WTC11 (cell line): ENCODE measurements around the gene KCNG1.

Experiments
- CTCF ChIP-seq: fragments of 200-600 bp; IDR thresholded peaks from 2 replicates; pipeline ENCODE4 v1.8.0; 2022; ENCODE audit warnings: antibody characterized with exemption
- ESRRA ChIP-seq: sonication (generic); formaldehyde crosslinking; IDR thresholded peaks from 2 replicates; pipeline ENCODE4 v1.8.1; 2022; ENCODE audit warnings: mild to moderate bottlenecking, missing genetic modification reagents, borderline replicate concordance
- FOXJ3 ChIP-seq: sonication (generic); formaldehyde crosslinking; IDR thresholded peaks from 2 replicates; pipeline ENCODE4 v1.9.0; 2021; ENCODE audit warnings: missing genetic modification reagents, mild to moderate bottlenecking, borderline replicate concordance
- ZNF121 ChIP-seq: sonication (generic); formaldehyde crosslinking; IDR thresholded peaks from 2 replicates; pipeline ENCODE4 v1.8.0; 2023; ENCODE audit warnings: missing genetic modification reagents
- ZNF263 ChIP-seq: sonication (generic); formaldehyde crosslinking; IDR thresholded peaks from 2 replicates; pipeline ENCODE4 v1.8.1; 2022; ENCODE audit warnings: low read depth, mild to moderate bottlenecking, moderate library complexity, missing genetic modification reagents
- TF ChIP-seq, protein P1 (sequence below): sonication (generic); formaldehyde crosslinking; conservative IDR thresholded peaks from 2 replicates; pipeline ENCODE4 v1.8.1; 2022; ENCODE audit warnings: mild to moderate bottlenecking, missing genetic modification reagents
- TF ChIP-seq, protein P2 (sequence below): sonication (generic); formaldehyde crosslinking; IDR thresholded peaks from 2 replicates; pipeline ENCODE4 v1.8.0; 2022; ENCODE audit warnings: mild to moderate bottlenecking, missing genetic modification reagents
- TF ChIP-seq, protein P3 (sequence below): sonication (generic); formaldehyde crosslinking; IDR thresholded peaks from 2 replicates; pipeline ENCODE4 v1.8.1; 2022; ENCODE audit warnings: missing genetic modification reagents, borderline replicate concordance

GRCh38 chr20:50992733-50993457 lies 30.0 kb downstream of the KCNG1 start:
- TF ChIP-seq, protein P1, sequence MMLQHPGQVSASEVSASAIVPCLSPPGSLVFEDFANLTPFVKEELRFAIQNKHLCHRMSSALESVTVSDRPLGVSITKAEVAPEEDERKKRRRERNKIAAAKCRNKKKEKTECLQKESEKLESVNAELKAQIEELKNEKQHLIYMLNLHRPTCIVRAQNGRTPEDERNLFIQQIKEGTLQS (CRISPR knock-in tag), result no peak
- TF ChIP-seq CTCF (peak; percentile 89), FOXJ3 (no peak), ZNF263 (no peak), ESRRA (no peak), ZNF121 (no peak)
- TF ChIP-seq, protein P2, sequence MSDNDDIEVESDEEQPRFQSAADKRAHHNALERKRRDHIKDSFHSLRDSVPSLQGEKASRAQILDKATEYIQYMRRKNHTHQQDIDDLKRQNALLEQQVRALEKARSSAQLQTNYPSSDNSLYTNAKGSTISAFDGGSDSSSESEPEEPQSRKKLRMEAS, result no peak
- TF ChIP-seq, protein P3, sequence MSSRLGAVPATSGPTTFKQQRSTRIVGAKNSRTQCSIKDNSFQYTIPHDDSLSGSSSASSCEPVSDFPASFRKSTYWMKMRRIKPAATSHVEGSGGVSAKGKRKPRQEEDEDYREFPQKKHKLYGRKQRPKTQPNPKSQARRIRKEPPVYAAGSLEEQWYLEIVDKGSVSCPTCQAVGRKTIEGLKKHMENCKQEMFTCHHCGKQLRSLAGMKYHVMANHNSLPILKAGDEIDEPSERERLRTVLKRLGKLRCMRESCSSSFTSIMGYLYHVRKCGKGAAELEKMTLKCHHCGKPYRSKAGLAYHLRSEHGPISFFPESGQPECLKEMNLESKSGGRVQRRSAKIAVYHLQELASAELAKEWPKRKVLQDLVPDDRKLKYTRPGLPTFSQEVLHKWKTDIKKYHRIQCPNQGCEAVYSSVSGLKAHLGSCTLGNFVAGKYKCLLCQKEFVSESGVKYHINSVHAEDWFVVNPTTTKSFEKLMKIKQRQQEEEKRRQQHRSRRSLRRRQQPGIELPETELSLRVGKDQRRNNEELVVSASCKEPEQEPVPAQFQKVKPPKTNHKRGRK (CRISPR knock-in tag), result no peak
